Measurements from ENCODE around the gene APOC1. TPM values are rescaled to one million over a fixed set of nuclear protein-coding genes. Genes with fewer than 3 reads are reported as not detected.

The APOC1 gene
- polyA plus RNA-seq, 1 of the 3 experiments (the other 2 are of a cell fraction) = 2.7 TPM

- H3K9me3 ChIP-seq = no peaks in the 10 kb centered on the region
- DNase-seq = no peak
- H3K36me3 ChIP-seq (replicated peaks in 1 of 2; ENCODE audit: control insufficient read depth in 1 of 2, insufficient read depth in 2 of 2, low read length in 1 of 2) = peaks cover 33 to 38% of the 10 kb centered on the region in 2 experiments
- H2AFZ ChIP-seq (ENCODE audit: low read depth) = no peak overlapping the region
- H3K9ac ChIP-seq = peak overlapping the region; percentile 20; the same call in 1 of the 2 replicates
- peaks cover 17% of the 10 kb centered on the region; the same call in 1 of the 2 replicates for H3K79me2 ChIP-seq (ENCODE audit: insufficient read depth)
- no peaks in the 10 kb centered on the region for H3K9me2 ChIP-seq
- H3K4me1 ChIP-seq (ENCODE audit: control insufficient read depth in 1 of 2, insufficient read depth in 2 of 2, low read depth in 1 of 2, low read length in 1 of 2) = peaks cover 0 to 13% of the 10 kb centered on the region in 2 experiments; a peak in 3 of 4 replicates
- ChIA-PET POLR2A (no interaction called here), CTCF (interaction anchor here (1.2 kb wide), 1 partner anchor 67 kb away, joined by 3 read pairs; no protein-coding TSS in a partner anchor)
- H4K20me1 ChIP-seq (ENCODE audit: insufficient read depth) = no peaks in the 10 kb centered on the region
- H3K27me3 ChIP-seq (ENCODE audit: insufficient read depth) = no peaks in the 10 kb centered on the region
- peaks cover 15% of the 10 kb centered on the region for H3F3A ChIP-seq (replicated peaks; ENCODE audit: insufficient read depth)
- H3K27ac ChIP-seq (ENCODE audit: low read depth in 2 of 2, low read length in 1 of 2) = peak overlapping the region; percentile 29 to 66; a peak in 3 of 4 replicates
- 48% methylated on average over 21 of the region's 22 CpGs for WGBS (ENCODE audit: low lambda C conversion rate)
- TF ChIP-seq JUND (IDR thresholded peaks at IDR 0.05) (peak; percentile 19; the same call in 1 of the 2 replicates), TCF12 (IDR thresholded peaks at IDR 0.05) (peak; percentile 39), FOXJ3 (CRISPR knock-in tag; IDR thresholded peaks at IDR 0.05) (no peak), EP300 (IDR thresholded peaks at IDR 0.05; ENCODE audit: borderline replicate concordance in 1 of 2, low read depth in 1 of 2, low read length in 1 of 2) (no peak), PBX3 (IDR thresholded peaks at IDR 0.05) (0 out of 2 replicates have a peak, but pooled peaks have one; percentile 35), FOXM1 (IDR thresholded peaks at IDR 0.05; ENCODE audit: low read depth) (no peak), FOSL2 (IDR thresholded peaks at IDR 0.05; ENCODE audit: borderline replicate concordance, low read depth) (no peak)
- peak overlapping the region; percentile 51 for H3K4me2 ChIP-seq
- 0 out of 4 replicates have a peak overlapping the region, but pooled peaks of 1 of the 2 experiments have one; percentile 4 for H3K4me3 ChIP-seq (ENCODE audit: low read depth in 2 of 2, low read length in 1 of 2)
Measured at GRCh38 chr19:44875666-44876451, 38.5 kb upstream of the APOC1 start.

- ChIA-PET CTCF (no interaction called here), POLR2A (no interaction called here)
- Histone ChIP-seq H2AFZ (ENCODE audit: low read depth) (no peak overlapping the region), H3K9me2 (no peaks in the 10 kb centered on the region), H3K9ac (no peak overlapping the region; the same call in 1 of the 2 replicates), H3K4me3 (ENCODE audit: low read depth in 2 of 2, low read length in 1 of 2) (no peak overlapping the region), H3K9me3 (no peaks in the 10 kb centered on the region), H3F3A (replicated peaks; ENCODE audit: insufficient read depth) (peaks cover 15% of the 10 kb centered on the region), H3K4me2 (peak overlapping the region; percentile 51; the same call in 1 of the 2 replicates), H3K36me3 (replicated peaks in 1 of 2; ENCODE audit: control insufficient read depth in 1 of 2, insufficient read depth in 2 of 2, low read length in 1 of 2) (peaks cover 24 to 34% of the 10 kb centered on the region in 2 experiments), H3K79me2 (ENCODE audit: insufficient read depth) (peaks cover 5% of the 10 kb centered on the region; the same call in 1 of the 2 replicates), H4K20me1 (ENCODE audit: insufficient read depth) (no peaks in the 10 kb centered on the region), H3K27me3 (ENCODE audit: insufficient read depth) (no peaks in the 10 kb centered on the region), H3K27ac (ENCODE audit: low read depth in 2 of 2, low read length in 1 of 2) (peak overlapping the region in 1 of 2 experiments; percentile 66; a peak in 2 of 4 replicates), H3K4me1 (ENCODE audit: control insufficient read depth in 1 of 2, insufficient read depth in 2 of 2, low read depth in 1 of 2, low read length in 1 of 2) (peaks cover 0 to 13% of the 10 kb centered on the region in 2 experiments; a peak in 3 of 4 replicates)
- DNase-seq = no peak
- TF ChIP-seq MEF2A (IDR thresholded peaks at IDR 0.05; ENCODE audit: borderline replicate concordance, low read depth) (no peak), POLR2AphosphoS5 (IDR thresholded peaks at IDR 0.05; ENCODE audit: low read depth, low read length) (no peak), CHD2 (IDR thresholded peaks at IDR 0.05; ENCODE audit: low read length, partially characterized antibody) (no peak), GATA2 (CRISPR knock-in tag; IDR thresholded peaks at IDR 0.05) (no peak), RXRA (IDR thresholded peaks at IDR 0.05; ENCODE audit: borderline replicate concordance, low read depth) (peak; percentile 51; the same call in 1 of the 2 replicates), FOSL2 (IDR thresholded peaks at IDR 0.05; ENCODE audit: borderline replicate concordance, low read depth) (0 out of 2 replicates have a peak, but pooled peaks have one; percentile 2), USF2 (IDR thresholded peaks at IDR 0.05; ENCODE audit: borderline replicate concordance, low read depth, low read length) (no peak)
- WGBS (ENCODE audit: low lambda C conversion rate) = 52% methylated on average over 5 of the region's 5 CpGs
Measured at GRCh38 chr19:44876930-44877535, 37.4 kb upstream of the APOC1 start.
